Neural crest cell (in vitro differentiated cells): ENCODE results near the gene RCOR1. TPM values are rescaled to one million over a fixed set of nuclear protein-coding genes. Genes with fewer than 3 reads are reported as not detected.

ENCODE experiments used
- DNase-seq: peaks from one replicate; pipeline ENCODE4 v3.0.0; 2021; ENCODE audit warnings: low read depth, mixed read lengths, low spot score
- H3K27ac Mint-ChIP-seq: one replicate; pipeline ENCODE4 v1.8.0; 2021; ENCODE audit warnings: mild to moderate bottlenecking, mixed read lengths; ENCODE audit not compliant: unreplicated experiment
- H3K27me3 Mint-ChIP-seq: 2 replicates; pipeline ENCODE4 v1.8.0; 2021; ENCODE audit warnings: low read depth, mild to moderate bottlenecking, mixed read lengths
- H3K36me3 Mint-ChIP-seq: 2 replicates; pipeline ENCODE4 v1.8.0; 2021; ENCODE audit warnings: low read depth, mild to moderate bottlenecking, mixed read lengths
- H3K4me1 Mint-ChIP-seq: 2 replicates; pipeline ENCODE4 v1.8.0; 2021; ENCODE audit warnings: mixed read lengths
- H3K4me3 Mint-ChIP-seq: one replicate; pipeline ENCODE4 v1.8.0; 2021; ENCODE audit warnings: mild to moderate bottlenecking, mixed read lengths
- H3K9me3 Mint-ChIP-seq: 2 replicates; pipeline ENCODE4 v1.8.0; 2021; ENCODE audit warnings: mixed read lengths
- total RNA-seq: library from RNA; stranded (reverse); gene quantifications from 2 replicates; pipeline ENCODE4 v1.2.1, GENCODE V29; 2021
- TF ChIP-seq, protein P1 (sequence below): fragments of 200-600 bp; sonication (generic); conservative IDR thresholded peaks from 2 replicates; pipeline ENCODE4 v1.5.0; 2021; ENCODE audit warnings: antibody characterized with exemption, mild to moderate bottlenecking

RCOR1 gene
- total RNA-seq, 1 donor from 2014 or later = 27.8 TPM

DNA sequence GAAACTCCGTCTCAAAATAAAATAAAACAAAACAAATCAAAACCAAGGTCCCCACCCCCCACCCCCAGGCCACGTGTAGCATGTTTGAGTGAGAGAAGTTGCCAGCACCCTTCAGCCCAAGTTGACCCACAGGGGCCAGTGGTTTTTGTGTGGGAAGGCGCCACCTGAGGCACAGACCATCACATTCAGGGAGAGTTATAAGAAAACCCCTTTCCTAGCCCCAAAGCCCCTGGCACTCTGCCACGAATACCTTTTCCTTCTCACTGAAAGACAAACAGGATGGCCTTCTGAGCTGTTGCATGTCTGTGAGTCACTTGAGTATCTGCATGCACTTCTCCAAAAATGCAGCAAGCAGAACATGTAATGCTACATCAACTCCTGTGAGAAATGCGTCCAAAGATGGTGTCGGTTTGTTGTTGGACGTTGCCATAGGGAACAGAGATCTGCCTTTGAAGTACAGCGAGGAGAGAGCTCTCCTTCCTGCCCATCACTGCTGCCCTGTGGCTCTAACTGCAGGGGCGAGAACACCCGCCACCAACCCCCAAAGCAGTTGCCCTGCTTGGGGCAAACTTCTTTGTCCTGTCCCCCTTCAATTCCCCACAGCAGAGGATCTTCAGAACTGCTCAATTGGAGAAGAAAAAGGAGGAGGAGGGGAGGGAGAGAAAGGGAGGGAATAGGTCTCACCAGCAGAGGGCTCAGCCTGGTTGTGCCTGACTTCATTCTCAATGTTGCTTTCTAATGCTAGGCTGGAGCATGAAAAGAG lies 182.1 kb downstream of the RCOR1 start:
- peak overlapping the region; percentile 98 for H3K27ac Mint-ChIP-seq
- H3K27me3 Mint-ChIP-seq = no peaks in the 10 kb centered on the region
- peak; percentile 53 for DNase-seq
- no peaks in the 10 kb centered on the region for H3K9me3 Mint-ChIP-seq
- TF ChIP-seq, protein P1, sequence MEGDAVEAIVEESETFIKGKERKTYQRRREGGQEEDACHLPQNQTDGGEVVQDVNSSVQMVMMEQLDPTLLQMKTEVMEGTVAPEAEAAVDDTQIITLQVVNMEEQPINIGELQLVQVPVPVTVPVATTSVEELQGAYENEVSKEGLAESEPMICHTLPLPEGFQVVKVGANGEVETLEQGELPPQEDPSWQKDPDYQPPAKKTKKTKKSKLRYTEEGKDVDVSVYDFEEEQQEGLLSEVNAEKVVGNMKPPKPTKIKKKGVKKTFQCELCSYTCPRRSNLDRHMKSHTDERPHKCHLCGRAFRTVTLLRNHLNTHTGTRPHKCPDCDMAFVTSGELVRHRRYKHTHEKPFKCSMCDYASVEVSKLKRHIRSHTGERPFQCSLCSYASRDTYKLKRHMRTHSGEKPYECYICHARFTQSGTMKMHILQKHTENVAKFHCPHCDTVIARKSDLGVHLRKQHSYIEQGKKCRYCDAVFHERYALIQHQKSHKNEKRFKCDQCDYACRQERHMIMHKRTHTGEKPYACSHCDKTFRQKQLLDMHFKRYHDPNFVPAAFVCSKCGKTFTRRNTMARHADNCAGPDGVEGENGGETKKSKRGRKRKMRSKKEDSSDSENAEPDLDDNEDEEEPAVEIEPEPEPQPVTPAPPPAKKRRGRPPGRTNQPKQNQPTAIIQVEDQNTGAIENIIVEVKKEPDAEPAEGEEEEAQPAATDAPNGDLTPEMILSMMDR = peak; percentile 77
- H3K4me1 Mint-ChIP-seq = peaks cover 35% of the 10 kb centered on the region
- H3K36me3 Mint-ChIP-seq = no peaks in the 10 kb centered on the region
- peak overlapping the region; percentile 64 for H3K4me3 Mint-ChIP-seq

DNA sequence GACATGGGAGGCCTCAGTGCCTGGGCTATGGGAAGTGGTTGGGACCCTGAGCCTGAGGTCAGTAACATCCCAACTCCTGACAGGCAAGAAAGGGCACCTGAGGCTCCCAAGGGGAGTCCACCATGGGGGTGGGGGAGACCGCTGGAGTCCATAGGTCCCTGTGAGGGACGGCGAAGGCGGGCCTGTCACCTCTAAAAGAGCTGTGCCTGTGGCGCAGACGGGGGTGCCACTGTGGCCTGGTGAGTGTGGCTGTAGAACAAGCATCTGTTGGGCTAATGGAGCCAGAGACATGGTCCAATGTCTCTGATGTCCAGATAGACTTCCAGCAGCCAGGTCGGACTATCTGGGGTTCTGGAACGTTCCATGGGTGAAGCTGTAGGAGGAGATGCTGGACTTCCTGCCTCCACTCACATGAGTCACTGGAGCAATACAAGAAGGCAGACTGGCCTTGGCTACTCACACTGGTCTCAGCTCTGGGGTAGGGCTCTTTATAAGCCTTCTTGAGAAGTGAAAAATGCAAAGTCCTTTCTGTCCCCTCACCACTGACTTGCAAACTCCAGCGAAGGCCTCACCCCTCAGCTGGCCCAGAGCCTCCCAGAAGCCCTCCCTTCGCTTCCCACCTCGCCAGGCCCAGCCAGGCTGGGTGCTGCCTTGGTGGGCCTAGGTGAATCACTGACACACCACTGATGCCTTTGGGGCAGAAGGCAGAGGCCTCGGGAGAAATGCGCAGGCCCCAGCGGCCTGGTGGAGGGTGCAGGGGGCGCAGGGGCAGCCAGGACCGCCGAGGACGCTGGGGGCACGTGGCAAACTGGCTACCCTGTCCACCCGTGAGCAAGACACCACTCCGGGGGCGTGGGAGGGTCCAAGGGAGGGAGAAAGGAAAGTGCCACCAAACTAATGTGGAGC lies 183.7 kb downstream of the RCOR1 start:
- Mint-ChIP-seq H3K36me3 (no peaks in the 10 kb centered on the region), H3K27ac (peak overlapping the region; percentile 94), H3K9me3 (no peaks in the 10 kb centered on the region), H3K4me3 (peak overlapping the region; percentile 89), H3K27me3 (no peaks in the 10 kb centered on the region), H3K4me1 (peaks cover 39% of the 10 kb centered on the region)
- TF ChIP-seq, protein P1 = no peak
- DNase-seq = no peak

DNA sequence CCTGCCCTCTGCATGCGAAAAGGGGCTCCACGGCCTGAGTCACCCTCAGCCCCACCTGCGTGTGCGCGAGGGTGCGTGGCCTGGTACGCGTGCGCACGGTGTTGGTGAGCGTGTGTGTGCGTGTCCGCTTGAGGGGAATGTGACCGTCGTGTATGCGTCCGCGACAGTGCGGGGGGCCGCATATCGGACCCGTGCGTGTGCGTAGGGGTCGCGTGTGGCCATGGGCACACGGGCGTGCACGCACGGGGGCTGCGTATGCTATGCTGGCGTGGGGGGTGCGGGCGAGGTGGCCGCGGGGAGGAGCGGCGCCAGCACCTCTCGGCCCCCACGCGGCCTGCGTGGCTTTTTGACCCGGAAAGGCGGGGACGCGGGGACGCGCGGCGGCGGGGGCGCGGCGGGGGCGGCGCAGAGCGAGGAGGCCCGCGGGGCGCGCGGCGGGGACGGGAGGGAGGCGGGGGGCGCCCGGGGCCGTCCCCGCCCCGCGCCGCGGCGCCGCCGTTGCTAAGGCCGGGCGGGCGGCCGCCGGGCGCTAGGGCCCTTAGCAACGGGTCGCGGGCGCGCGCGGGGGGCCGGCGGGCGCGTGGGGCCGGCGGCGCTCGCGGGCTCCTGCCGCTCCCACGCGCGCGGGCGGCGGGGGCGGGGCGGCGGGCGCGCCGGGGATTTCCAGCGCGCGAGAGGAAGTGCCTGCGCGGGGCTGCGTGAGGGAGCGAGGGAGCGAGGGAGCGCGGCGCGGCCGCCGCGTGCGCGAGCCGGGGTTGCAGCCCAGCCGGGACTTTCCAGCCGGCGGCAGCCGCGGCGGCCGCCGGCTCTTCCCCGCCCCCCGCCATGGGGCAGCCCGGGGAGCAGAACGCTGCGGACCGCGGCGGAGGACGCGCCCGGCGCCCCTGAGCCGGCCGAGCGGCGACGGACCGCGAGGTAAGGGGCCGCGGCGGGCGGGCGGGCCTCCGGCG lies 184.6 kb downstream of the RCOR1 start, which contains the start of gene TRAF3:
TRAF3 (plus strand) TSS at position 689 of the 950 bp plus-strand sequence. CDS start 92,753 bp downstream, outside the sequence.
- Mint-ChIP-seq H3K36me3 (no peaks in the 10 kb centered on the region), H3K4me3 (peak within 1 kb of the TSS; percentile 89), H3K27me3 (no peaks in the 10 kb centered on the region), H3K4me1 (peaks cover 39% of the 10 kb centered on the region), H3K9me3 (no peaks in the 10 kb centered on the region), H3K27ac (peak within 1 kb of the TSS; percentile 94)
- TF ChIP-seq, protein P1 = no peak
- peak; percentile 30 for DNase-seq

DNA sequence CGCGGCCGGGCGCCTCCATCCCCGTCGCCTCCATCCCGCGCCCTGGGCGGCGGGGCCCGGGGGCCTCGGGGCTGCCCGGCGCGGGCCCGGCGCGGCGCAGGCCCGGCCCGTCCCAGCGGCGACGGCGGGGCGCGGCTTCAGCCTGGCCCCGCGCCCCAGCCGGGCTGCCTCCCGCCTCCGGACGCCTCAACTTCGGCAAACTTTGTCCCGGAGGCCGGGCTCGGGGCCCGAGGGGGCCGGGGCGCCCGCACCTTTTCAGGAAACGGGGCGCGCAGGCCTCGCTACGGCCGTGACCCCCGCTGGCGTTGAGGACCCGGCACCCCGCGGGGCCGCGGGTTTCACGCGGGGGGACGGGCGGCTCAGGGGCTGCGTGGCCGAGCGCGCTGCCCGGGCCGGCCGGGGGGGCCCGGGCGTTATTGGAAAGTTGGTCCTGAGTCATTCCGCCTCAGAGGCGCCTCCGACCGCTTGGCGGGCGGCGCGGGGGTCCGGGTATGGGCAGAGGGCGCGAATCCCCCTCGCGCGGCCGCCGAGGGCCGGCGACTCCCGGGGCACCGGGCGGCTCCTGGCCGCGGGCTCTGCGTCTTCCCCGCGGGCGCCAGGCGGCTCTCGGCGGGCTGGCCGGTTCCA lies 185.4 kb downstream of the RCOR1 start:
- Mint-ChIP-seq H3K4me1 (peaks cover 39% of the 10 kb centered on the region), H3K9me3 (no peaks in the 10 kb centered on the region), H3K27me3 (no peaks in the 10 kb centered on the region), H3K4me3 (peak overlapping the region; percentile 88), H3K27ac (no peak overlapping the region), H3K36me3 (no peaks in the 10 kb centered on the region)
- TF ChIP-seq, protein P1 = peak; percentile 18
- no peak for DNase-seq
